ENCODE data around the gene IFI16.

Gene IFI16

DNA sequence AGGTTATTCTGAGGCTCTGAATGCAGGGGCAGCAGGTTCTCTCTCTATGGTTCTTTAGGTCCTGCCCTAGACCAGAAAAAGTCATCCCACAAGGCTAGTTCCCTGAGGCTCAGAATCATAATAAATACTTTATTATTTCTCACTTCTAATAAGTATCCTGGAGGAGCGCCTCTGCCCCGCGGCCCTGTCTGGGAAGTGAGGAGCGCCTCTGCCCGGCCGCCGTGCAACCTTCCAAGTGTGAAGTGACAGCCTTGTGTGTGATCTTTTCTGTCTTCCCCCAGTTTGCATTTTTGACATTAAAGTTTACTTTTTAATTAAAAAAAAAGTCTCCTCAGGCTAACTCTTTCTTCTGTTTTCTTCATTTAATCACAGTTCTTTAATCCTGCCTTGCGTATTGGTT lies 55.4 kb downstream of the IFI16 start:
- DNase-seq (ENCODE audit: low read depth in 2 of 2) = no peak

DNA sequence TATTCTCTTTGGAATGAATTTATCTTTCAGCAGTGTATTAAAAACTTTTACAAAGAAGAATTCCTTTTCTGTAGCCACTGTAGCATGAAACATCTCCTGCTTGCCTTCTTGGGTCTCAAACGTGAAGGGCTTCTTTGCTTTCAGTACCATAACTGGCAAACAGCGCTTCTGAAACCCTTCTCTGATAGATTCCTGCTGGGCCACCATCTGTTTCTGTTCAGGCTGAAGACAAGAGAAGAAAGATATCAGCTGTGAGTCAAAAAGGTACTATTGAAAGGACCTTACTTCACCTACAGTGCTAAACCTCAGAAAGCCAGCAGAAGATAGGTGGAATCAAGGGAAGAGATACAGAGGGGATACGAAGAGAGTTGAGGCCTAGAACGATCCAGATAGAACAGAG lies 56.4 kb downstream of the IFI16 start:
- no peak for DNase-seq (ENCODE audit: low read depth in 2 of 2)

DNA sequence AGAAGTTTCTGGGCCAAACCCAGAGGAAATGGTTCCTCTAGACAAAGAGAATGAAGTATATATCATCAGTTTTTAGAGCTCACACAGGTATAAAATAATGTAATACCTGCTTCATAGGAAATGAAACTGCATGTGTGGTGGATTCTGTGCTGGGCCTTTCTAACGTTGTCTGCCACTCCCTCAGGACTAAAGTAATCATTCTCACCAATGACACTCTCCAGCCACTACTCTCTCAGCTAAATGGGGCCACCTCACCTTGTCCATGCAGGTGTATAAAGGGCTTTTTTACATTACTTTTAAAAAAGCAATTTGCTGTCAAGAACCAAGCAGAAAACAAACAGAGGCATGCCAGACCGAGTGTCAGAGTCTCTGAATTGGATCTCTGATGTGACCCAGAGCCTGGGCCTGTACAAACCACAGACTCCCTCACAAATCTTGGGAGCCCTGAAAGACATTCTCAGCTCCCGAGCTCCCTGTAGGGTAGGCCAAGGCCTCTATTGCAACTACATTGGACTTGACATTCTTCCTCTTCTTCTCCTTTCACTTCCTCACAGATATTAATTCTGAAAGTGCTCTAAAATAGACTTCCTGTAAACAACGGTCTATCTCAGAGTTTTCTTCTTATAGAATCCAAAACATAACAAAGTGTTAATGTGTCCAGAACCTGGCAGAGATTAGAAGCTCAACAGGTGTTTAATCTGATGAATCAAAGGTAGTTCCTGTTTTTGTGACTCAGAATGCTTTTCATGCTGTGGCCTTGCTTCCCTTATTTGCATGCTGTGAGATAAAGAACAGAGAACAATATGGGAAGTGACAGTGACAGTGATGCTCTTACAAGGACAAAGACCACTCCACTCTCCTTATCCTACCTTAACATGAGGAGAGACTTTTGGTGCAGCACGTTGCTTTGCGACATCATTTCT lies 58.3 kb downstream of the IFI16 start:
- no peak for DNase-seq (ENCODE audit: low read depth in 2 of 2)

DNA sequence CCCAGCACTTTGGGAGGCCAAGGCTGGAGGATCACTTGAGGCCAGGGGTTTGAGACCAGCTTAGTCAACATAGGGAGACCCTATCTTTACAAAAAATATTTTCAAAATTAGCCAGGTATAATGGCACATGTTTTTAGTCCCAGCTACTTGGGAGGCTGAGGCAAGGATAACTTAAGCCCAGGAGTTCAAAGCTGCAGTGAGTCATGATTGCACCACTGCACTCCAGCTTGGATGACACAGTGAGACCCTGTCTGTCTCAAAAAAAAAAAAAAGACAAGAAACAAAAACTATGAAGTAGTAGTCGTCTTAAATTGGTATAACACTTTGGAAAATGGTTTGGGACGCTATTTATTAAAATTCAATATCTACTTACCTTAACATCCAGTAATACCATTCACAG lies 59.2 kb downstream of the IFI16 start:
- no peak for DNase-seq (ENCODE audit: low read depth in 2 of 2)

DNA sequence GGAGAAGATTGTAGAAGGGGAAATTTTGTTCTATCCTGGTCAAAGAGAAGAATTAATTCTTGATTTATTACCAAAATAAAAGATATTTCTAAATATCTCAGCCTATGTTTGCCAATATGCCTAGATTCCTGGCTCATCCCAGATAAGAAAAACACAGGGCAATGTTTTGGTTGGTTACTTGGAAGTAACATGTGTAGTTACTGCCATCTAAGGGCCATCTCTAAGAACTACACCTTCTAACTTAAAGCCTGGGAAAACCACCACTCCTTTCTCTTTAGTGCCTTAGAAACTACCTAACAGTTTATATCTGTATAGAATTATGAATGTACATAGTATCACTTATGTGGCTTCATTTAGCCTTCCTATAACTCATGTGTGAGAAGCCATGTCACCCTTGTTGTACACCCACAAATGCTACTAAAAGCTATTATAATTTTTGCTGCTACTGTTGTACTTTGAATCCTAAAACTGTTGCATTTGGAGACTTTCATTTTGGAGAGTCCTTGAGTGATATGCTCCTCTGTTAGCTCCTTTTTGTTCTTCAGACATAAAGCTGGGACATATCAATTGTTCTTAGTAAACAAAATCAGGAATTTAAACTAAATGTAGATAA lies 62.4 kb downstream of the IFI16 start:
- DNase-seq (ENCODE audit: low read depth in 2 of 2) = no peak

DNA sequence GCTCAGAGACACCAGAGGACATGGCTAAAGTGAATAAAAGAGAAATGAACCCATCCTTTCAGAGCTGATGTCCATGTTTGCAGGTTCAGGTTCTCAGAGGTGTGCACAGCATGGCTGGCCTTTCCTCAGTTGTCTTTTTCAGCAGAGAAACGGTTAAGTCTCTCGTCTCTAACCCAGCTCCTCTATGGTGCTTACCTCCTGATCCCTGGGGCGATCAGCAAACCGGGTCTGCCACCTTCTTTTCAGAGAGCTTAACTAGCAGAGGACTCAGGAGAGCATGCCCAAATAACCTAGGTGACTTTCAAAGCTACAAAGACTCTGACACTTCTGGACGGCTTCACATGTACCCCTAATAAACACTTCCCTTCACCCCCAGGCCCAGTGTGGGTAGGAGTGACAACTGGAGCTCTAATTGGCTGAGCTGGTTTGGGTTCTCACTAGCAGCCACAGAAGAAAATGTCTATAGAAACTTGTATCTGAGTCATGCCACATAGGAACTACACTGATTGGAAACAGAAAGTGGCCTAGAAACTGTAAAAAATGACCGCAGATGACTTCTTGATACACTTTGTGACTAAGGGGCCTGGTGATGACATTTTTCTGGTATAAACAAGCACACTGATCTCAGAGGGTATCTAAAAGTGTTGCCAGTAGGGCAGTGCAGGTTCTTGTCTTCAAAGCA lies 66.9 kb downstream of the IFI16 start, which contains the start of gene AIM2:
Gene AIM2 (minus strand): TSS at position 329 of the 682 bp plus-strand sequence. CDS start 3,267 bp downstream, outside the sequence.
- DNase-seq (ENCODE audit: low read depth in 2 of 2) = peak; percentile 19 to 41

DNA sequence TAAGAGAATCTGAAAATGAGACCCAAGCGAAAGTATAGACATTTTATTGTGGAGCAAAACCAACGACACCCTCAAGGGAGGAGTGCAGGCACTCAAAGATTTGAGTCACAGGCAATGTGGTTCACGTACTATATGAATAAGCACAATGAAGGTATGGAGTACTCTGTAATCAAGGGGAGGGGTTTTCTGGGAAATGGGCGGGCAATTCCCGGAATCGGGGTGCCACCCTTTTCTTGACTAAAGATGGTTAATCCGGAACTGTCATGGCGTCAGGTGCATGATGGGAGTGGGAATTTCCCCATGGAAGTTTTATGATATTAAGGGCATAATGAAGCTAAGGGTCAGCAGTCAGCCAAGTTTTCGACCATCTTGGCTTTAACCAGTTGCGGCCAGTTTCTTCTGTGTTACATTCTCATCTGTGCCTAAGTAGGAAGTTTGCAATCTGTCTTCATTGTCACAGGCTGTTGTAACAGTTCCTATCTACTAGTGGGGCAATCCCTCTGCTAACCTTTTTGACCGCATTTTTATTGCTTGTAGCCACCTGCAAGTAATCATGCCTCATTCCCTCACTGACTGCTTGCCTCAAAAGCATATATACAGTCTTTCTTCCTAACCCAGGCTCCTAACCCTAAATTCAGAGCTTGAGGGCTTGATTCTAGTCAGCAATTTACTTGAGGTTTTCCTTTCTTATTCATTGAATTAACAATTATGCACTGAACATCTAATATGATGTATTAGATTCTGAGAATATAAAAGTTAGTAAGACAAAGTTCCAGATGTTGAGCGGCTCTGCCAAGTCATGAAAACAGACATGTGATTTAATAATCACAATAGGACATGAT lies 67.6 kb downstream of the IFI16 start:
- peak; percentile 95 for DNase-seq (ENCODE audit: low read depth in 2 of 2)

DNA sequence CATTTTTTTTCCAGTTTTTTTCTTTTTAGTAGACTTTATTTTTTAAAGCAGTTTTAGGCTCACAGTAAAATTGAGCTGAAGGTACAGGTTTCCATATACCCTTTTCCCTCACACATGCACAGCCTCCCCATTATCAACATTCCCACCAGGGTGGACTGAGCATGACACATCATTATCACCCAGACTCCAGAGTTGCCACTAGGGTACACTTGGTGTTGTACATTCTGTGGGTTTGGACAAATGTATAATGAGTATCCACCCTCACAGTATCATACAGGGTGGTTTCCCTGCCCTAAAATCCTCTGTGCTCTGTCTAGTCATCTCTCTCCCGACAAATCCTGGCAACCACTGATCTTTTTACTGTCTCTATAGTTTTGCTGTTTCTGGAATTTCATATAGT lies 69.8 kb downstream of the IFI16 start:
- no peak for DNase-seq (ENCODE audit: low read depth in 2 of 2)

DNA sequence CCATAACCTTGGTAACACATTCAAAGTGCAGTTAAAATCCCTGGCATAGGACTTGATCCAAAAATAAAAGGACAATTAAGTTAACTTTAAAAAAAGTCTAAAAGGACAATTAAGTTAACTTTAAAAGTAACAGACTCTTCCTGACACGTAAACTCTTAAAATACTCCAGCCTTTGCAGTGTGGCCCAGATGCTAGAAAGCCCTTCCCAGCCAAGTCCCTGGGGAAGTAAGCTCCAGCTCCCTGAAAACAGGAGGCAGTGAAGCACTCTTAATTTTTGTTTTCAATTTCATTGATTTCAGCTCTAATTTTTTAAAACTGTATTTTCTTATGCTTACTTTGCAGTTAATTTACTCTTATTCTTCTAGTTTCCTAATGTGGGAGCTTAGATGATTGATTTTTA lies 71.9 kb downstream of the IFI16 start:
- DNase-seq (ENCODE audit: low read depth in 2 of 2) = no peak

DNA sequence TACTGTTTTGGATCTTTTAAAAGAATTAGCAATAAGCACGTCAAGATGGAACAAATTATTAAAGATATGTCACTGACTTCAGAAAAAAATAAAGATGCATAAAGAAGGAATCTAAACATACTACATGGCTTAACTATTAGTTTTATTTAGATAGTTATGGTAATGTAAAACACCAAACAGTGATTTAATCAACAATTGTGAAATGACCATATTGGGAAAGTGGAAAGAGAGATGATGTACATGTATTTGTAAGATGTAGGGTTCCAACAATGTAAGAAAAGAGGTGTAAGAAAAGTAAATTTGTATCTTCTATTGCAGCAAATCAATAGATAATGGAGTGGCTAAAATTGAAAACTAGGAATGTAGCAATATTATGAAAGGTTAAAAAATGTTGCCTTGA lies 73.3 kb downstream of the IFI16 start:
- no peak for DNase-seq (ENCODE audit: low read depth in 2 of 2)

DNA sequence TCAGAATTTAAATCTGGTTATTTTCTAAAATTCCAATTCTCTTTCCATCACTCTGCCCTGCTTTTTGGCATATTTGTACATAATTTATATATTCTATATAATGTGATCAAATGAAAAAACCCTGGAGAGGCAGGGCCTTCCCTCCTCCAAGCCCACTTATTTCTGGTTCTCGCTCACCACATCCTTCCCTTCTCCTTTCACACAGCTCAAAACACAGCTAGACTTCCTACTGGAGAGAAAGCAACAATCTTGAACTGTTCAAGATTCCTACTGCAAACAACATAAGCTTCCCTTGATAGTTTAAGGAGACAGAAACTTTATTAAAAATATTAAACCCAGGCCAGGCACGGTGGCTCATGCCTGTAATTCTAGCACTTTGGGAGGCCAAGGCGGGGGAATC lies 74.4 kb downstream of the IFI16 start:
- DNase-seq (ENCODE audit: low read depth in 2 of 2) = no peak

DNA sequence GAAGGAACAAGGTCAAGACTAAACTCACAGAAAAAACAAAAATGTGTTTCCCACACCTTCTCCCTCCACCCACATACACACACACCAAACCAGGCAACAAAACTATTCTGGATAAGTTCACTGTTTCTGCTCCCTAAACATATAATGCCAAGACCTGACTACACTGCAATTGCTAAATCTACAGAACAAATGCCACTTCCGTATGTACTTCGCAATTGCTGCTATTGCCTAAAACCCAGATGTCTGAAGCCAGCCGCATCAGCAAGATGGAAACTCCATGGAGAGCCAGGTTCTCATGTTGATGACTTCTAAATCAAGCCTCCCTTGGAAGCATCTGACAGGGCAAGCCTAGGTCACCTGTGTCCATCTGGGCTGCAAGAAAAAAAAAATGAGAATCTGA lies 75.2 kb downstream of the IFI16 start:
- no peak for DNase-seq (ENCODE audit: low read depth in 2 of 2)

DNA sequence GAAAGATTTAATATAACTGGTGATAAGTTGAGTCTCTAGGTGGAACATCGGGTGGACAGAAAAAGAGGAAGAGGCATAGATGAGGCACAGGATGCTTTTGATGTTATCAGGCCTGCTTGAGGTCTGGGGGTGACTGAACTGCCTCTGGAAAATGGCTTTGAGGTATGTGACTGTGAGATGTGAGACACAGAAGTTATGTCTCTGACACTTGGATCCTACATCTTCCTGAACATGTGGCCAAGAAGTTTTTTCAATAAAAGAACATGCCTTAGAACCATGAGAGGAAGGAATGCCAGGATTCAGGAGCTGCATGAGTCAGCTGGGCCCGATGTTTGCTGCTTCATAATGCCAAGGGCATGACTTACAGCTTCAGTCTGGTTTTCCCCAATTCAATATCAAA lies 78.3 kb downstream of the IFI16 start:
- DNase-seq (ENCODE audit: low read depth in 2 of 2) = no peak

DNA sequence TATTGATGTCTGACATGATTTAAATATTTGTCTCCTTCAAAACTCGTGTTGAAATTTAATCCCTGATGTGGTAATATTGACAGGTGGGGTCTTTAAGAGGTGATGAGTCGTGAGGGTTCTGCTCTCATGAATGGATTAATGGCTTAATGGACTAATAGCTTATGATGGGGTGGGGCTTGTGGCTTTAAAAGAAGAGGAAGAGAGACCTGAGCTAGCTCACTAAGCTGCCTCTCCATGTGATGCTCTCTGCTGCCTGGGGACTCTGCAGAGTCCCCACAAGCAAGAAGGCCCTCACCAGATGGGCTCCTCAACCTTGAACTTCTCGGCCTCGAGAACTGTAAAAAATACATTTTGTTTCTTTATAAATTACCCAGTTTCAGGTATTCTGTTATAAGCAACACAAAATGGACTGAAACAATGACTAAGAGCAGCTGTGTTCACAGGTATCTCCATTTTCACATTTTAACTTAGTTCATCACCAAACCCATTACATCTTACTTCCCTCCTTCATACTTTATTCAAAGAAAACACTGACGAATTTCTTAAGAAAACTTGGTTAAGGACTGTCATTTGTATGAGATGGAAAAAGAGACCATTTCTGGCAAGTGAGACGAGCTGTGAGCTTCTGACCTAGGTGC lies 79.0 kb downstream of the IFI16 start:
- DNase-seq (ENCODE audit: low read depth in 2 of 2) = no peak

DNA sequence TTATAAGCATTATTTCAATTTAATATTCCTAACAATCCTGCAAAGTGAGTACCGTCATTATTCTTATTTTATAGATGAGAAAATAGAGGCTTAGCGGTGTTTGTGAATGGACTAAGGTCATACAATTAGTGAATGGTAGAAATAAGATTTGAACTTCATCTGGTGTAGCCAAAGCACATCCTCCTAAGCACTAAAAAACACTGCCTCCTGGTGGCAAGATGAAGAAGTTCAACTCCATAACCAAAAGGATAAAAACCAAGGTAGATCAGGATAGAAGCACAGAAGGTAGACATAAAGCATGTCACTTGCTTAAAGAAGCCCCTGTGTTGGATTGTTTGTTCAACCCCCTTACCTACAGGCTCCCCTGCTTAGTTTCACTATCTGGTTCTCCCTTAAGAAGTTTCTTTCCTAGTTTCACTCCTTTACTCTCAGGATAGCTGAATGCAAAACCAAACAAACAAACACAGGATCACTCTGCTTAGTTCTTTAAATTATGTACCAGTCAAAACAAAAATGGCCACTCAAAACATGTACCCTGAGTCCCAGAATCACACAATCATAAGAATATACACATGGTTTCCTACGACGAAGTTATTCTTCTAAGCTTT lies 79.6 kb downstream of the IFI16 start:
- DNase-seq (ENCODE audit: low read depth in 2 of 2) = no peak

DNA sequence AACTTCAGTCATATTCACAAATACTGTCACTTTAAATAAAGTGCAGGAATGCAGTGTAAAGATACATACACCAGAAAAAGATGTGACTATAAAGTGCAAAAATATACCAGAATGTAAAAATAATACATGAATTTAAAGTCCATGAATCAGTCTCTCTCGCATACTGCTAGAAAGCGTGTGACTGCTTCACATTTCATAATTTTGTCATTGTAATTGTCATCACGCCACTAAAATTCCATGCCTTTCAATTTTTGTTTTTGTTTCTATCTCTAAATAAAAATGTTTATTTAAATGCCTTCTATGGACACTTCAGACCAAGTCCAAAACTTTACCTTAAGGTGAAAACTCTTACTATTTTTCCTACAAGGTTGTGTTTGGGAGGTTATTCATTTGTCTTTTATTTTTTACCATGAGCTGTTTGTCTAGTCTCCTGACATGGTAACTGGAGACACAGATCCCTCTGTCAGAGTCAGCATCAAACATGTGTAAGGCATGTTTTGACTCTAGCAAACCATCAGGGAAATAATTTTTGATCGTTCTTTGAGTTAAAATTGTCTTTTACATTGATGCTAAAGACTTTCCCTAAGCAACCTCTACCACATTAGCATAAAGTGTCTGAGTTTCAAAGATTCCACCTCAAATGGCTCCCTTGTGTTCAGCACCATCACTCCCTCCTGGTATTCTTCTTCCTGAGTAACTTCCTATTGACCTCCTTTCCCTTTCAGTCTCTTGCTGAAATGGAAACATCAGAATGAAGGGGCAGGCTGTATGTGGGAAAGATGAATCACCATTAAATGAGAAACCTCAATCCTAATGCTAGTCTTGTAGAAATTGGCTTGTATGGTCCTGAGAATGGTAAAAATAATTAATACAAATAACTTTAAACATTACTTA lies 80.8 kb downstream of the IFI16 start:
- DNase-seq (ENCODE audit: low read depth in 2 of 2) = no peak

DNA sequence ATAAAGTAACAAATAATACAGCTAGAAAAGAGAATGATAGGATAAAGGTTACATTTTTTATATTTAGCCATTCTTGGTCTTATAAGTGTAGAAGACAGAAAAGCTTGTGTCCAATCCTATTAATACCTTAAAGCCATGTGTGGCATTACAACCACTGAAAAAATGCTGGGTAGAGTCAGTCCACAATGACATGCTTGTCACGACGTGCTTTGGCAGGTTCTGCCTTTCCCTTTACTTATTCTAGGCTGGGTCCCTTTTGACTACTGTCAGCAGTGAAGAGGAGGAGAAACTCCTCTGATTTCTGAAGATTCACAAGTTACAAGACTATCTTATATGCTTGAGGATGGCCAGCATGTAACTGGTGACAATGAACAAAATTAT lies 81.5 kb downstream of the IFI16 start:
- DNase-seq (ENCODE audit: low read depth in 2 of 2) = no peak

DNA sequence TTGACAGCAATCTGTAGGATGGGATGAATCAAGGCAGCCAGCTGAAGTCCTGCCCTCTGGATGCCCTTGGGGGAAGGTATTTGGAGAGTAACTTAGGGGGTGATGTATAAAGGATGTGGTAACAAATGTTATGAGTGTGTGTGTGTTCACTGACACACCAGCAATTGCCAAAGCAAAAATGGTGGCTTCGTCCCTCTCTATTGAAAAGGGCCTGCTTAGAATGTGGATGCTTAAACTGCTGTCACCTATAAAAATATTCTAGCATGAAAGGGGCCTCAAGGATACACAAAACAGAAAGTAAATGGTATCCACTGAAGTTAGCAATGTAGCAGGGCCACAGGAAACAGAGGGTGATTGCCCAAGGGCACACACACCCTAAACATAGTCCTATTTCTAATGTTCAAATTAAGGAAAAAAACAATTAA lies 81.9 kb downstream of the IFI16 start:
- no peak for DNase-seq (ENCODE audit: low read depth in 2 of 2)

DNA sequence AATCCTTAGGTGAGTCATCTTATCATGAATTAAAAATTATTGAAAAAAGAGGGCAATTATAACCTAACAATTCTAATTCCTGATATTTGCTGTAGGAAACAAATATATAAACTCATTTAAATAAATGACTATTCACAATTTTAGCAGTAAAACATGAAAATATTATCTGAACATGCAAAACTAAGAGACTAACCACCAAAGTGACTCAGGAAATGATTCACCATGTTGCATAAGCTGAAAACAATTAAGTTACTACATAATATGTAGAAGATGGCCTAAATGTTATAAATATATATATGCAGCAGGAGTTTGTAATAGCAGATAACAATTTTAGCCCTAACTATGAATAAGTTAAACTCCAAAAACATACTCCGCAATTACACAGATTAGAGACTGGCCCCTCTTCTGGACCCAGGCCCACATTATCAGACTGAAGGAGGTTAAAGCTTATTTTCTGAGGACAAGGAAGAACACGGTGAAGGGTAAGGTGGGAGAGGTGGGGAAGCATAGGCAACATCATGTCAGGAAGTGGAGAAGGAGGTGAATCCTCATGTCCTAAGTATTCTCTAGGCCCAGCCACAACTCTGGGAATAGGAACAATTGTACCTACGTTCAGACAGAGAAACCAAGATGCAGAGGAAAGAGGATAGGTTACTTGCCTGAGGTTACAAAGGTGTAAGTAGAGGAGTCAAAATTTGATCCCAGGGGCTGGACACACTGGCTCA lies 82.5 kb downstream of the IFI16 start:
- no peak for DNase-seq (ENCODE audit: low read depth in 2 of 2)
